HepG2 (cell line): ENCODE results near the gene C19orf38.

ENCODE experiments used
- ATAD3A ChIP-seq: sonication (generic); formaldehyde crosslinking; IDR thresholded peaks from 2 replicates; pipeline ENCODE4 v1.4.0; 2020; ENCODE audit warnings: missing genetic modification reagents
- CCDC6 ChIP-seq: sonication (generic); formaldehyde crosslinking; IDR thresholded peaks from 2 replicates; pipeline ENCODE4 v1.8.1; 2022; ENCODE audit warnings: mild to moderate bottlenecking, missing genetic modification reagents, moderate library complexity
- CTCF ChIP-seq: sonication (generic); formaldehyde crosslinking; IDR thresholded peaks from 2 replicates; pipeline ENCODE4 v1.5.0; 2020; ENCODE audit warnings: mild to moderate bottlenecking, missing genetic modification reagents, moderate library complexity
- MTA1 ChIP-seq: sonication (generic); formaldehyde crosslinking; IDR thresholded peaks from 2 replicates; pipeline ENCODE4 v1.4.0; 2020; ENCODE audit warnings: missing genetic modification reagents, mild to moderate bottlenecking, borderline replicate concordance
- ZNF30 ChIP-seq: sonication (generic); formaldehyde crosslinking; IDR thresholded peaks from 2 replicates; pipeline ENCODE4 v1.5.0; 2020; ENCODE audit warnings: mild to moderate bottlenecking, missing genetic modification reagents

- no peak for TF ChIP-seq CTCF (CRISPR knock-in tag)
- no peak for TF ChIP-seq ATAD3A (CRISPR knock-in tag)
- no peak for TF ChIP-seq CCDC6 (CRISPR knock-in tag)
- TF ChIP-seq ZNF30 (CRISPR knock-in tag) = no peak
- no peak for TF ChIP-seq MTA1 (CRISPR knock-in tag)
These were observed 29.7 kb upstream of the C19orf38 start for GRCh38 chr19:10818301-10819123.
